Neural cell (in vitro differentiated cells): Measurements from ENCODE around the gene RIMS4. TPM values are rescaled to one million over a fixed set of nuclear protein-coding genes. Genes with fewer than 3 reads are reported as not detected.

Experiments
- H2AFZ ChIP-seq: fragments of 200-600, 300-800 bp; sonication (generic), shearing (Covaris generic); 2 replicates; pipeline ENCODE4 v1.6.0; 2014; ENCODE audit warnings: low read depth, mild to moderate bottlenecking, antibody characterized with exemption, low read length, moderate library complexity
- H3F3A ChIP-seq: fragments of 200-600 bp; shearing (Covaris generic); 2 replicates; pipeline ENCODE4 v1.6.1; 2016; ENCODE audit warnings: mild to moderate bottlenecking, moderate library complexity, mixed read lengths, antibody characterized with exemption, low read length; ENCODE audit not compliant: insufficient read depth, poor library complexity, severe bottlenecking
- H3K27ac ChIP-seq: fragments of 200-600, 300-800 bp; sonication (generic), shearing (Covaris generic); 2 replicates; pipeline ENCODE4 v1.5.1; 2014; ENCODE audit warnings: mild to moderate bottlenecking, low read length, moderate library complexity
- H3K27me3 ChIP-seq: fragments of 300-800, 200-600 bp; sonication (generic), shearing (Covaris generic); 2 replicates; pipeline ENCODE4 v1.6.0; 2014; ENCODE audit warnings: mild to moderate bottlenecking, low read depth, low read length, moderate library complexity; ENCODE audit not compliant: insufficient read depth
- H3K36me3 ChIP-seq: fragments of 300-800, 200-600 bp; sonication (generic), shearing (Covaris generic); 2 replicates; pipeline ENCODE4 v1.5.1; 2014; ENCODE audit warnings: mild to moderate bottlenecking, antibody characterized with exemption, low read length, moderate library complexity; ENCODE audit not compliant: insufficient read depth
- H3K4me2 ChIP-seq: fragments of 300-800, 200-600 bp; sonication (generic), shearing (Covaris generic); 2 replicates; pipeline ENCODE4 v1.6.0; 2014; ENCODE audit warnings: mild to moderate bottlenecking, low read length
- H3K4me3 ChIP-seq: fragments of 300-800, 200-600 bp; sonication (generic), shearing (Covaris generic); 2 replicates; pipeline ENCODE4 v1.5.1; 2014; ENCODE audit warnings: mild to moderate bottlenecking, low read length, moderate library complexity
- H3K79me2 ChIP-seq: fragments of 200-600 bp; shearing (Covaris generic); replicated peaks from 2 replicates; pipeline ENCODE4 v1.6.0; 2014; ENCODE audit warnings: mild to moderate bottlenecking, low read length, moderate library complexity; ENCODE audit not compliant: insufficient read depth
- H3K9ac ChIP-seq: fragments of 300-800, 200-600 bp; sonication (generic), shearing (Covaris generic); 2 replicates; pipeline ENCODE4 v1.6.1; 2016; ENCODE audit warnings: mild to moderate bottlenecking, low read length, mixed read lengths
- H3K9me2 ChIP-seq: fragments of 200-600 bp; shearing (Covaris generic); 2 replicates; pipeline ENCODE4 v1.6.1; 2016; ENCODE audit warnings: mild to moderate bottlenecking, low read length, mixed read lengths; ENCODE audit not compliant: insufficient read depth
- H3K9me3 ChIP-seq: fragments of 200-600, 300-800 bp; sonication (generic), shearing (Covaris generic); 2 replicates; pipeline ENCODE4 v1.6.1; 2016; ENCODE audit warnings: mild to moderate bottlenecking, mixed run types, low read length, moderate library complexity, mixed read lengths
- H4K20me1 ChIP-seq: fragments of 200-600 bp; shearing (Covaris generic); 2 replicates; pipeline ENCODE4 v1.6.1; 2016; ENCODE audit warnings: mild to moderate bottlenecking, mixed run types; ENCODE audit not compliant: insufficient read depth
- EP300 ChIP-seq: fragments of 450-650 bp; conservative IDR thresholded peaks from 2 replicates; pipeline ENCODE4 v1.6.1; 2014; ENCODE audit warnings: antibody characterized with exemption, mild to moderate bottlenecking, moderate library complexity; ENCODE audit not compliant: poor library complexity, severe bottlenecking
- EZH2 ChIP-seq: fragments of 200-600, 300-800 bp; shearing (Covaris generic), sonication (generic); IDR thresholded peaks from 2 replicates; pipeline ENCODE4 v1.6.1; 2014; ENCODE audit warnings: antibody characterized with exemption, low read length, borderline replicate concordance, mild to moderate bottlenecking; ENCODE audit not compliant: insufficient read depth, poor library complexity, severe bottlenecking
- MXI1 ChIP-seq: fragments of 450-650 bp; conservative IDR thresholded peaks from 2 replicates; pipeline ENCODE4 v1.6.1; 2014; ENCODE audit warnings: antibody characterized with exemption, mild to moderate bottlenecking; ENCODE audit not compliant: poor library complexity, severe bottlenecking
- POLR2AphosphoS5 ChIP-seq: IDR thresholded peaks from 2 replicates; pipeline ENCODE4 v1.6.1; 2012
- RAD21 ChIP-seq: fragments of 450-650 bp; conservative IDR thresholded peaks from 2 replicates; pipeline ENCODE4 v1.6.1; 2014; ENCODE audit warnings: antibody characterized with exemption, mild to moderate bottlenecking, moderate library complexity
- SMC3 ChIP-seq: fragments of 450-650 bp; conservative IDR thresholded peaks from 2 replicates; pipeline ENCODE4 v1.6.1; 2014; ENCODE audit warnings: antibody characterized with exemption, mild to moderate bottlenecking, moderate library complexity; ENCODE audit not compliant: poor library complexity
- TAF1 ChIP-seq: IDR thresholded peaks from 2 replicates; pipeline ENCODE4 v1.6.1; 2012; ENCODE audit warnings: low read depth
- polyA plus RNA-seq: library from polyadenylated mRNA; depleted of rRNA; stranded (reverse); fragments of >200 nt; gene quantifications from 2 replicates; pipeline ENCODE4 v1.2.3, GENCODE V29; 2014
- TF ChIP-seq, protein P1 (sequence below): IDR thresholded peaks from 2 replicates; pipeline ENCODE4 v1.6.1; 2012; ENCODE audit warnings: borderline replicate concordance
- TF ChIP-seq, protein P2 (sequence below): fragments of 450-650 bp; IDR thresholded peaks from 2 replicates; pipeline ENCODE4 v1.5.1; 2014; ENCODE audit warnings: antibody characterized with exemption, mild to moderate bottlenecking, moderate library complexity; ENCODE audit not compliant: poor library complexity, severe bottlenecking

The RIMS4 gene
- polyA plus RNA-seq, 1 donor from 2014 or later: 40.6 TPM

DNA sequence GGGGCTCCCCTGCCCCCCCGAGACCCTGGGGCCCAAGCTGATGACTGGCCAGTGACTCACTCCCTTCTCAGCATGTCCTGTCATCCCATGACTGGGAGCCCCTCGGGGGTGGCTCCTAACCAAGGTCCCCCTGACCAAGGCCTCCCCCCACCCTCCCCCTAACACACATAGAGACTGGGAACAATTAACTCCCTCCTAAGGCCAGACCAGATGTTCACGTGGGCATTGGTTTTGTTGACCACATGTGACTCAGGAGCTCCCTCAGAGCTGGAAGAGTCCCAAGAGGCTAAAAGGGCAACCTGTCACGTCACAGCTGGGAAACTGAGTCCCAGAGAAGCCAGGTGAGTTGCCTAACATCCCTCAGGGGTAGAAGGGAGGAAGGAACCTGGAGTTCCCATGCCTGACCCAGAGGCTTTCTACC is 105.8 kb downstream of the RIMS4 start:
- no peaks in the 10 kb centered on the region for H4K20me1 ChIP-seq
- no peak overlapping the region for H3K4me3 ChIP-seq
- H2AFZ ChIP-seq: no peak overlapping the region
- H3K9me2 ChIP-seq: no peaks in the 10 kb centered on the region
- no peaks in the 10 kb centered on the region for H3K36me3 ChIP-seq
- H3K9me3 ChIP-seq: no peaks in the 10 kb centered on the region
- H3K79me2 ChIP-seq: no peaks in the 10 kb centered on the region
- TF ChIP-seq POLR2AphosphoS5 (no peak), MXI1 (no peak), EZH2 (no peak), EP300 (no peak), TAF1 (no peak), RAD21 (no peak)
- TF ChIP-seq, protein P1, sequence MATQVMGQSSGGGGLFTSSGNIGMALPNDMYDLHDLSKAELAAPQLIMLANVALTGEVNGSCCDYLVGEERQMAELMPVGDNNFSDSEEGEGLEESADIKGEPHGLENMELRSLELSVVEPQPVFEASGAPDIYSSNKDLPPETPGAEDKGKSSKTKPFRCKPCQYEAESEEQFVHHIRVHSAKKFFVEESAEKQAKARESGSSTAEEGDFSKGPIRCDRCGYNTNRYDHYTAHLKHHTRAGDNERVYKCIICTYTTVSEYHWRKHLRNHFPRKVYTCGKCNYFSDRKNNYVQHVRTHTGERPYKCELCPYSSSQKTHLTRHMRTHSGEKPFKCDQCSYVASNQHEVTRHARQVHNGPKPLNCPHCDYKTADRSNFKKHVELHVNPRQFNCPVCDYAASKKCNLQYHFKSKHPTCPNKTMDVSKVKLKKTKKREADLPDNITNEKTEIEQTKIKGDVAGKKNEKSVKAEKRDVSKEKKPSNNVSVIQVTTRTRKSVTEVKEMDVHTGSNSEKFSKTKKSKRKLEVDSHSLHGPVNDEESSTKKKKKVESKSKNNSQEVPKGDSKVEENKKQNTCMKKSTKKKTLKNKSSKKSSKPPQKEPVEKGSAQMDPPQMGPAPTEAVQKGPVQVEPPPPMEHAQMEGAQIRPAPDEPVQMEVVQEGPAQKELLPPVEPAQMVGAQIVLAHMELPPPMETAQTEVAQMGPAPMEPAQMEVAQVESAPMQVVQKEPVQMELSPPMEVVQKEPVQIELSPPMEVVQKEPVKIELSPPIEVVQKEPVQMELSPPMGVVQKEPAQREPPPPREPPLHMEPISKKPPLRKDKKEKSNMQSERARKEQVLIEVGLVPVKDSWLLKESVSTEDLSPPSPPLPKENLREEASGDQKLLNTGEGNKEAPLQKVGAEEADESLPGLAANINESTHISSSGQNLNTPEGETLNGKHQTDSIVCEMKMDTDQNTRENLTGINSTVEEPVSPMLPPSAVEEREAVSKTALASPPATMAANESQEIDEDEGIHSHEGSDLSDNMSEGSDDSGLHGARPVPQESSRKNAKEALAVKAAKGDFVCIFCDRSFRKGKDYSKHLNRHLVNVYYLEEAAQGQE: no peak
- TF ChIP-seq, protein P2, sequence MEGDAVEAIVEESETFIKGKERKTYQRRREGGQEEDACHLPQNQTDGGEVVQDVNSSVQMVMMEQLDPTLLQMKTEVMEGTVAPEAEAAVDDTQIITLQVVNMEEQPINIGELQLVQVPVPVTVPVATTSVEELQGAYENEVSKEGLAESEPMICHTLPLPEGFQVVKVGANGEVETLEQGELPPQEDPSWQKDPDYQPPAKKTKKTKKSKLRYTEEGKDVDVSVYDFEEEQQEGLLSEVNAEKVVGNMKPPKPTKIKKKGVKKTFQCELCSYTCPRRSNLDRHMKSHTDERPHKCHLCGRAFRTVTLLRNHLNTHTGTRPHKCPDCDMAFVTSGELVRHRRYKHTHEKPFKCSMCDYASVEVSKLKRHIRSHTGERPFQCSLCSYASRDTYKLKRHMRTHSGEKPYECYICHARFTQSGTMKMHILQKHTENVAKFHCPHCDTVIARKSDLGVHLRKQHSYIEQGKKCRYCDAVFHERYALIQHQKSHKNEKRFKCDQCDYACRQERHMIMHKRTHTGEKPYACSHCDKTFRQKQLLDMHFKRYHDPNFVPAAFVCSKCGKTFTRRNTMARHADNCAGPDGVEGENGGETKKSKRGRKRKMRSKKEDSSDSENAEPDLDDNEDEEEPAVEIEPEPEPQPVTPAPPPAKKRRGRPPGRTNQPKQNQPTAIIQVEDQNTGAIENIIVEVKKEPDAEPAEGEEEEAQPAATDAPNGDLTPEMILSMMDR: no peak
- H3K27ac ChIP-seq: no peak overlapping the region
- no peaks in the 10 kb centered on the region for H3F3A ChIP-seq
- no peaks in the 10 kb centered on the region for H3K27me3 ChIP-seq
- no peak overlapping the region for H3K4me2 ChIP-seq
- no peak overlapping the region for H3K9ac ChIP-seq

DNA sequence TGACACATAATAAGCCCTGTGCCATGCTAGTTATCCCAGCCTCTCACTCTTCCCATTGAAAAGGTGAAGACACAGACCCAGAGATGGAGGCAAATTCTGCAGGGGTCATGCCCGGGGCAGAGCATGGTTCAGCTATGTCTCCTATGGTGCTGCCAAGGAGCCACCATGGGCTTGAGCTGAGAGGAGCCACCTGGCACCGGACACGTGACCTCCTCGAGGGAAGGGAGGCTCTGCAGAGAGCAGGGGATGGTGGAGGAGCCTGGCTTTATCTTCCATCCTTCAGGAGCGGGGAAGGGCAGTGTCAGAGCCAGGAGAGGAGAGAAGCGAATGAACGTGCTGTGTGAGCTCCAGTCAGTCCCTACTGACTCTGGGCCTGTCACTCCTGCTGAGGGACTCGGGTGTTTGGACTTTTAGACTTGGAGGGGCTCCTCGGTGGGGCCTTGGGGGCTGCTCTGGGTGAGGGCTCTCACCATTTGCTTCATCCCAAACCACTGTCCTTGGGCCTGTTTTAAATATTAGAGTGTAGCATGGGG is 106.3 kb downstream of the RIMS4 start:
- no peak overlapping the region for H3K4me2 ChIP-seq
- no peaks in the 10 kb centered on the region for H3K36me3 ChIP-seq
- no peaks in the 10 kb centered on the region for H4K20me1 ChIP-seq
- no peak overlapping the region for H2AFZ ChIP-seq
- H3K4me3 ChIP-seq: no peak overlapping the region
- H3K27me3 ChIP-seq: no peaks in the 10 kb centered on the region
- TF ChIP-seq EP300 (no peak), SMC3 (no peak), RAD21 (no peak), EZH2 (no peak), MXI1 (no peak), TAF1 (no peak), POLR2AphosphoS5 (no peak)
- TF ChIP-seq, protein P1: no peak
- TF ChIP-seq, protein P2: no peak
- H3K9me2 ChIP-seq: no peaks in the 10 kb centered on the region
- no peak overlapping the region for H3K27ac ChIP-seq
- no peaks in the 10 kb centered on the region for H3F3A ChIP-seq
- no peaks in the 10 kb centered on the region for H3K9me3 ChIP-seq
- H3K9ac ChIP-seq: no peak overlapping the region
- no peaks in the 10 kb centered on the region for H3K79me2 ChIP-seq
